Upper lobe of right lung (tissue), 1 donor: ENCODE results near the gene MKS1. TPM values are rescaled to one million over a fixed set of nuclear protein-coding genes. Genes with fewer than 3 reads are reported as not detected.

Experiments
- ATAC-seq: fragments of 200-7000 bp; cut with Tn5 transposase; one replicate; pipeline ENCODE4 v1.9.1; 2020; ENCODE audit warnings: mild to moderate bottlenecking, moderate library complexity
- DNase-seq: peaks from one replicate; pipeline ENCODE4 v3.0.0-alpha.2; 2020
- H3K27ac ChIP-seq: fragments of 200-600 bp; one replicate; pipeline ENCODE4 v1.8.0; 2022
- H3K27me3 ChIP-seq: fragments of 200-600 bp; one replicate; pipeline ENCODE4 v1.8.0; 2022; ENCODE audit warnings: mild to moderate bottlenecking
- H3K36me3 ChIP-seq: fragments of 200-600 bp; one replicate; pipeline ENCODE4 v1.8.0; 2022
- H3K4me1 ChIP-seq: fragments of 200-600 bp; one replicate; pipeline ENCODE4 v1.8.0; 2022
- H3K4me3 ChIP-seq: fragments of 200-600 bp; one replicate; pipeline ENCODE4 v1.8.0; 2022; ENCODE audit warnings: mild to moderate bottlenecking
- H3K9me3 ChIP-seq: fragments of 200-600 bp; one replicate; pipeline ENCODE4 v1.8.0; 2022
- intact Hi-C: fragments of 100-400 bp; cut with DNase I; formaldehyde crosslinking; loops from one replicate; pipeline ENCODE4 v1.11.0; 2022
- total RNA-seq: library from RNA; stranded (reverse); fragmentation: NEBNext Ultra II Directional; extraction: Animal tissue kit (Norgen Biotek cat#: 25700); gene quantifications from one replicate; pipeline ENCODE4 v1.2.1, GENCODE V29; 2021
- TF ChIP-seq, protein P1 (sequence below): fragments of 200-600 bp; IDR thresholded peaks from one replicate; pipeline ENCODE4 v1.8.0; 2022; ENCODE audit warnings: antibody characterized with exemption
- donor health status: DM: no; HTN: yes; CAD: no; lungs with severe emphysema.

MKS1 gene
- total RNA-seq, 1 donor from 2014 or later, result 15.9 TPM

DNA sequence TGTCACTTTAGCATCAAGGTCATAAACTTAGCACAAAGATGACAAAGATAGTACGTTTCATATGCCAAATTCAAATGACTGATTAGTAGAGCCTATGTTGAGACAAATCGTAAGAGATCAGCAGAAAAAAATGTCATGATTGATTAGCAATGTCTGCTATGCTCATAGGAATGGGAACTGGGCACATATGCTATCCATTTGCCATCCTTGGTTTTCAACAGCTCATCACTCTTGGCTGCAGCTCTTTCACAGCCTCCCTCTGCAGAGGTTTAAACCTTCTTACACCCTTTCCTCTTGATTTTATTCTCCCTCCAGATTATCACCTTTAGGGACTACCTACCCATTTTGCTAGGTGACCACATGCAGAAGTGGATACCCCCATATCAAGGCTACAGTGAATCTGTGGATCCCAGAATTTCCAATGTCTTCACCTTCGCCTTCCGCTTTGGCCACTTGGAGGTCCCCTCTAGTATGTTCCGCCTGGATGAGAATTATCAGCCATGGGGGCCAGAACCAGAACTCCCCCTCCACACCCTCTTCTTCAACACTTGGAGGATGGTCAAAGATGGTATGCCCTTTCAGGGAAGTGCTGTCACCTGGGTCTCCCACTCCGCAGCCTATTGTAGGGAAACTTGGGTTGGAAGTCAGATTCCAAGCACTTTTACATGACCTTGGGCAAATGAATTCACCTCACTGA, 45.5 kb upstream of the MKS1 start:
- H3K4me1 ChIP-seq, result no peaks in the 10 kb centered on the region
- DNase-seq, result no peak

DNA sequence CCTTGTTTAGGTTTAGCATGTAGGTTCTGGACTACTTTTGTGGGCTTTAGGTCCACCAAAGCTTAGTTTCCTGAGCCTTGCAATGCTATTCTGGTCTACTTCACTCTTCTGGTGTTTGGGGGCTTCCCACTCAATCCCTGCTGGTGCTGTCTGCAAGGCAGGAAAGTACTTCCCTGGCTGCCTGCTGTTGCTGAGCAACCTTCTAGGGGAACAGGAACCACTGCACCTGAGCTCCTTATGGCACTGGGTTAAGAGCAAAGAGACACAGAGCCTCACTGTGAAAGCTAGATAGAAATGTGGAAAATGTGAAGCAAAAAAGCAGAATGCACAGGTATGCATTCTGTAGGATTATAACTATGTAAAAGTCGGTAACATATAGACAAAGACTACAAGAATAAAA, 44.7 kb upstream of the MKS1 start:
- intact Hi-C loops, result no loop called here
- no peak for DNase-seq
- Histone ChIP-seq H3K4me3 (no peak overlapping the region), H3K4me1 (no peaks in the 10 kb centered on the region), H3K9me3 (no peaks in the 10 kb centered on the region), H3K27me3 (peaks cover 51% of the 10 kb centered on the region), H3K36me3 (no peaks in the 10 kb centered on the region), H3K27ac (no peak overlapping the region)
- no peak for ATAC-seq
- TF ChIP-seq, protein P1, sequence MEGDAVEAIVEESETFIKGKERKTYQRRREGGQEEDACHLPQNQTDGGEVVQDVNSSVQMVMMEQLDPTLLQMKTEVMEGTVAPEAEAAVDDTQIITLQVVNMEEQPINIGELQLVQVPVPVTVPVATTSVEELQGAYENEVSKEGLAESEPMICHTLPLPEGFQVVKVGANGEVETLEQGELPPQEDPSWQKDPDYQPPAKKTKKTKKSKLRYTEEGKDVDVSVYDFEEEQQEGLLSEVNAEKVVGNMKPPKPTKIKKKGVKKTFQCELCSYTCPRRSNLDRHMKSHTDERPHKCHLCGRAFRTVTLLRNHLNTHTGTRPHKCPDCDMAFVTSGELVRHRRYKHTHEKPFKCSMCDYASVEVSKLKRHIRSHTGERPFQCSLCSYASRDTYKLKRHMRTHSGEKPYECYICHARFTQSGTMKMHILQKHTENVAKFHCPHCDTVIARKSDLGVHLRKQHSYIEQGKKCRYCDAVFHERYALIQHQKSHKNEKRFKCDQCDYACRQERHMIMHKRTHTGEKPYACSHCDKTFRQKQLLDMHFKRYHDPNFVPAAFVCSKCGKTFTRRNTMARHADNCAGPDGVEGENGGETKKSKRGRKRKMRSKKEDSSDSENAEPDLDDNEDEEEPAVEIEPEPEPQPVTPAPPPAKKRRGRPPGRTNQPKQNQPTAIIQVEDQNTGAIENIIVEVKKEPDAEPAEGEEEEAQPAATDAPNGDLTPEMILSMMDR, result no peak

More for the DNA sequence above, 45.5 kb upstream of the MKS1 start:
- no peak overlapping the region for H3K27ac ChIP-seq
- ATAC-seq, result no peak
- intact Hi-C loops, result no loop called here
- TF ChIP-seq, protein P1, result no peak
- no peaks in the 10 kb centered on the region for H3K36me3 ChIP-seq
- peaks cover 50% of the 10 kb centered on the region for H3K27me3 ChIP-seq
- H3K4me3 ChIP-seq, result no peak overlapping the region
- H3K9me3 ChIP-seq, result no peaks in the 10 kb centered on the region

DNA sequence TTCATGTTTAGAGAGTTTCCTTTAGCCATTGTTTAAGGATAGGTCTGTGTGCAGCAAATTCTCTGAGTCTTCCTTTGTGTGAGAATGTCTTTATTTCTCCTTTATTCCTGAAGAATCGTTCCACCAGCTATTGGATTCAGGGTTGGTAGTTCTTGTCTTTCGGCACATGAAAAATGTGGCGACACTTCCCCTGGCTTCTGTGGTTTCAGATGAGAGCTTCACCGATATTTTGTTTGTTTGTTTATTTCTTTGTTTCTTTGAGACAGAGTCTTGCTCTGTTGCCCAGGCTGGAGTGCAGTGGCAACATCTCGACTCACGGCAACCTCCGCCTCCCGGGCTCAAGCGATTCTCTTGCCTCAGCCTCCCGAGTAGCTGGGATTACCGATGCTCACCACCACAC, 43.1 kb upstream of the MKS1 start:
- no peak for ATAC-seq
- no peak overlapping the region for H3K27ac ChIP-seq

DNA sequence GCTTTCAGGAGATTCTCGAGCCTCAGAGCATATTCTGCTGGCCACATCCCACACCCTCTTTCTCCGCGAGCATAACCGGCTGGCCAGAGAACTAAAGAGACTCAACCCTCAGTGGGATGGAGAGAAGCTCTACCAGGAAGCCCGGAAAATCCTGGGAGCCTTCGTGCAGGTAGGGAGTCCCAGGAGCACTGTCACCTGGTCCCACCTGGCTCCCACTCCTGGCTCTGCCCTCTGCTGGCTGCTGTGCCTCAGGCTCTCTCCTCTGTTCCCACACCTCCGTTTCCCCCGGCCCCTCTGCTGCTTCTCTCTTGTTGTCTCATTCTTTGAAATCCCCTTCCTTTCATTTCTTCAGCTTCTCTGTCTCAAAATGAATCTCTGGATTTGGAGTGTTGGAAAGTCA, 35.7 kb upstream of the MKS1 start:
- H3K36me3 ChIP-seq, result no peaks in the 10 kb centered on the region
- no peak overlapping the region for H3K27ac ChIP-seq
- H3K9me3 ChIP-seq, result no peaks in the 10 kb centered on the region
- TF ChIP-seq, protein P1, result peak; percentile 6
- intact Hi-C loops, result no loop called here
- H3K4me3 ChIP-seq, result no peak overlapping the region
- no peak for ATAC-seq
- no peak for DNase-seq
- H3K4me1 ChIP-seq, result no peaks in the 10 kb centered on the region
- peaks cover 28% of the 10 kb centered on the region for H3K27me3 ChIP-seq

More for the DNA sequence above, 43.1 kb upstream of the MKS1 start:
- TF ChIP-seq, protein P1, result no peak
- no peak overlapping the region for H3K4me3 ChIP-seq
- H3K36me3 ChIP-seq, result no peaks in the 10 kb centered on the region
- no peak for DNase-seq
- H3K9me3 ChIP-seq, result no peaks in the 10 kb centered on the region
- no peaks in the 10 kb centered on the region for H3K4me1 ChIP-seq
- peaks cover 54% of the 10 kb centered on the region for H3K27me3 ChIP-seq
- intact Hi-C loops, result no loop called here

DNA sequence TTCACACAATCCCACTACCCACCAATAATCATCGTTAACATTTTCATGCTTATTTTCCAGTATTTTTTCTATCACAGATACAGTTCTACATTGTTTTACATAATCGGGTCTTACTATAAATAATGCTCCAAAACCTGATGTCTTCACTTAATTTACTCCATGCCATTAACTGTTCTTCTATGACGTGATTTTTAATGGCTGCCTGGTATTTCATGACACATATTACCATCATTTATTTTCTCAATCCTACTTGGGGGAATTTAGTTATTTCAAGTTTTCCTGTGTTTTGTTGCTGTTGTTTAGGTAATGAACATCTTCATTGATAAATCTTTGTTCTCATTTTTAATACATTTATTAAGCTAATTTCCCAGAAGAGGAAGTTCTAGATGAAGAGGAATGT, 34.0 kb upstream of the MKS1 start:
- DNase-seq, result no peak
- intact Hi-C loops, result no loop called here
- ATAC-seq, result no peak
- Histone ChIP-seq H3K4me3 (no peak overlapping the region), H3K9me3 (no peaks in the 10 kb centered on the region), H3K27ac (no peak overlapping the region), H3K36me3 (no peaks in the 10 kb centered on the region), H3K27me3 (peaks cover 24% of the 10 kb centered on the region), H3K4me1 (peaks cover 7% of the 10 kb centered on the region)
- TF ChIP-seq, protein P1, result no peak
